GM19240 (cell line): ENCODE measurements around the gene KCNMA1.

ENCODE experiments used
- DNase-seq: peaks from one replicate; pipeline ENCODE4 v3.0.0; 2011; ENCODE audit warnings: low spot score; ENCODE audit not compliant: insufficient read length

KCNMA1 gene

DNA sequence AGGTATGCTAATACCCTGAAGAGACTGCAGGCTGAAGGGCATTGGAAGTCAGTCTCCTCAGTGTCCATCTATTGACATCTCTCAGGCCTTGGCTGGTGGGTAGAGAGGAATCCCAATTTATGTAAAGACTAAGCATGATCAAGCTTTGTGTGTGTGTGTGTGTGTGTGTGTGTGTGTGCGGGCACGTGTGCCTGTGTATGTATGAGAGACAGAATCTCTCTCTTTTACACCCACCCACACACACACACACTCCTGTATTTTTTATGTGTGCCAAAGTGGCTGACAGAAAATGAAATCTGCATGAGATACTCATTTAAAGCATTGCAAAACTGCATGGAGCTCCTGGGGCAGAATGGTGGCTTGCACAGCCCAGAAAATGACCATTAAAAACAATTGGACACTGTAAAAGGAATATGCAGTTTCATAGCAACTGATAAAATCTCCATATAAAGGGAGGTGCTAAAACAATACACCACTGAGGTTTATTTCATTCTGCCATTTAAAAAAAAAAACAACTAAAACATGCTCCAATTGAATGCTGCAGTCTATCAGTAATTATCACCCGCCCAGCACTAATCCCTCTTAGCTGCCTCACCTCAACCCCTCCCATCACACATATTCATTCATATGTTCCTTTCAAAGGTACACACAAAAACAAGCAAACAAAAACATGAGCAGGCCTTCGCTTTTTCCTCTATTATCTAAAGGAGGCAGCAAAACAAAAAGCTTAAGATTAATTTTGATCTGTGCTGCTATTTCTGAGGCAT, 385.0 kb downstream of the KCNMA1 start:
- DNase-seq = no peak

DNA sequence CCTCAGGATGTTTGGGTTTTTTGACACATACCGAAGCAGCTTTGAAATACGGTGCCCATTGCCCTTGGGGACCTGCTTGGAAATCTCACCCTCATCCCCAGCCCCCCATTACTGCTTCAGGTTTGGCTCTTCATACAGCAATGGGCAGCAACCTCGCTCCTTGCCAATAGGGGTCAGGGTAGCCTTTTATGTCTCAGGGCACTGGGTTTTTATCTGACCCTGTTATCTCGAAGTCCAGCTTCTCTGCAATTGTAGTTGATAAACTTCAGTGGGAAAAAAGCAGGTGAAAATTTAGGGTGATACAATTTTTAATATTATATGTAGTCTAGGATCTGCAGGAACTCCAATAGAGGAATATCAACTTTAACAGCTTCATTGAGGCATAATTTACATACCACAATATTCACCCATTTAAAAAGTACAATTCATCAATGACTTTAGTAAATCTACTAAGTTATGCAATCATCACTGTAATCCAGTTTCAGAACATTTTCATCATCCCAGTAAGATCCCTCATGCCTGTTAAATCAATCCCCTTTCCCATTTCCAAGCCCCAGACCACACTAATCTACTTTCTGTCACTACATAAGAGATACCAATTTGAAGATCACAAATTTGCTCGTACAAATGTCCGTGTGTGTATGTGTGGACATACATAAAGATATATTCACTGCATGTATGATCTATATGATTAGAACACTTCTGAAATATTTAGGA, 386.2 kb downstream of the KCNMA1 start:
- no peak for DNase-seq

DNA sequence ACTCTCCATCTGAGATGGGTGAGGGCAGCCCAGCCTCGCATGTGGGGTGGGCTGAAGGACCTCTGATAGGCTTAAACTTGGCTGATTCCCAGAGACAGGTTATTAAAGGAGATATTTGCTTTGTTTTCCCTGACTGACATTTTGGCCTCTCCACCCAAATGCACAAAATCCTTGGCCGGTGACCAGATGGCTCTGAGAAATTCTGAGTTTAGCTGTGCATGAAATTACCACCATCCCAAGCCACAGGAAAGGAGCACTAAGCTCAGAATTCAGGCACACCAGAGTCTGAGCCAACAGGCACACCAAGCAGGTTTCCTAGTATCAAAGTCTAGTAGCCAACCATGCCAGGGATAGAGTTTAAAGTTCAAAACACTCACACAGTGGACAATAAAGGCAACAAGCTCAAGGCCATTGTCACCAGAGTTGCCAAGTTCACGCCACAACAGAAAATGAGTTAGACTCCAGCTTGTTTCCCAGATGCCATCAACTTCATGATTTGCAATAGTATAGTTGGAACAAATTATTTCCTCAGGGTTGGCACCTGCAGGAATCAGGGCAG, 387.6 kb downstream of the KCNMA1 start:
- DNase-seq = no peak

DNA sequence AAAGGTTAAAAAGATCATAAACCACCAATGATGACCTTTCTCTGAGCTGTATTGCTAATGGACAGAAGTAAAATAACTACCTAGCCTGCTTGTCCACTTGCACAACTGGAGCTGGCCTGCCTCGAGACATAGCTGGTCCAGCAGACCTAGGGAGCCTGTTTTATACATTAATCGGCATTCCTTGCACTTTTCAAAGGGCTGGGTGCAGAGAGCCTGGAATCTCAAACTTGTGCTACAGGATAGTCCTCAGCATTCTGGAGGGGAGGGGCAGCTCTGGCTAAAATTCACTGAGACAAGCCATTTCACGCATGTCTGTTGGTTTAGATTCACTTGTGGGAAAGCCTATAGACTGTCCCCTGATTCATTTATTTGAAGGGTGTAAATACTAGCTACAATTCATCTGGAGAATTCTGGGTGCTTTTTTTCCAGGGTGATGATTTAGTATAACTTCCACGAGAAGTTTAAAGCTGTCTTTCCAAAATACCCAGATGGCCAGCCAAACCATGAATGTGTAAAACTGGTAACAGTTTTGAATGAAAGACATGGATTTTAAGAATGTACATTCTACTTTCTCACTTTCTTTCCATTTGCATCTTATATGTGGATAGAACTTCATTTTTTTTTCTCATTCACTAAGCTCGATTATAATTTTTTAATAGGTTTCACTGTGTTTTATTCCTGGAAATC, 389.4 kb downstream of the KCNMA1 start:
- DNase-seq = no peak

DNA sequence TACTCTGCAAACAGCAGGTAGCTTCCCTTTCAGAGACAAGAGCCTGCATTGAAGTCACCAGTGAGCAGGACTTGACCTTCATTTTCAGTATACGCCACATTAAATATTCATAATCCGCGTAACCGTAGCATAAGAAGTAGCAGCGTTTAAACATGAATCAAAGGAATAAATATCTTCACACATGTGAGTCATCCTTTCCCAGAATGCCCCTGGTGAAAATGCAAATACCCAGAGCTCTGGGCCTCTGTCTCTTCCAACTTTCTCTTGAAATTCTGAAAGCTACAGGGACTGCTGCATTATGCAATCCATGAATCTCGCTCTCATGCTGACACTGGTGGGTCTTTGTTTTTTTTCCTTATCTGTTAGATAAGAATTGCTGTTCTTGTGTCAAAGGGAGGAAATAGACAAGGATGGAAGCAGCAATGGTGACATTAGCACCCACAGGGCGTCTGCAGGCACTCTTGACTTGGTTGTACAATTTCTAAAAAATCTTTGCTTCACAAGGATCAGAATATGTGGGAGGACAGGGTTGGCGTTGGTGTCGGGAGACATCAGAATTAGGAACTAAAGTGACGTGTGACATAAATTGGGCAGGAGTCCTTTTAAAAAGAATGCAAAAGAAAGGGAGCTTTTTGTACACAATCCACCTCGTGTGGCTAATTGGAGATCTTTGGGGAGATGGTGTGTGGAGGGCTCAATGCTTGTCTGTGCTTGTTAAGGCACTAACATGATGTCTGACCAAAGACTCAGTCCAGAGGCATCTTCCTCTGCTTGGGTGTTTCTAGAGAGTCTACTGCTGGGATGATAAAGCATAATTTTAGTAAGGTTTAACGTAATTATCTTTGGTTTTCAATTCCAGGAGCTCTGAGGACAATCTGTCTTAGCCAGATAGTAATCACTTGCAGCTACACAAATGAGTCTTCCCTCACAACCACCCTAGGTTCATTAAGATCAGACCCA, 390.3 kb downstream of the KCNMA1 start:
- DNase-seq = no peak

DNA sequence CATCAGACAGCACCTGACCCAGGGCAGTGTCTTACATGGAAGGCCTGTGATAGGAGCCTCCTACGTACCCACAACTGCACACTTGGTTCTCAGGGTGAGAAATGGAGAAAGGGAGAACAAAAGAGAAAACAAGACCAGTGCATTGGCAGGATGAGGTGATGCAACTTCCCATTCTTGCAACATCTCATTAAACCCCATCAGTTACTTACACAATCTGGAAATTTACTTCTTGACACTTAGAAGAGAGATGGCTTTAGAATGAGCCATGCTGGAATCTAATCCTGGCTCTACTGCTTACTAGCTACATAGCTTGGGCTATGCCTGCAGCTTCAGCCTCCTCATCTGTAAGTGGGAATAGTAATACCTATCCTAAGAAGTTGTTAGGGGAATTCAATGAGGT, 391.7 kb downstream of the KCNMA1 start:
- no peak for DNase-seq

DNA sequence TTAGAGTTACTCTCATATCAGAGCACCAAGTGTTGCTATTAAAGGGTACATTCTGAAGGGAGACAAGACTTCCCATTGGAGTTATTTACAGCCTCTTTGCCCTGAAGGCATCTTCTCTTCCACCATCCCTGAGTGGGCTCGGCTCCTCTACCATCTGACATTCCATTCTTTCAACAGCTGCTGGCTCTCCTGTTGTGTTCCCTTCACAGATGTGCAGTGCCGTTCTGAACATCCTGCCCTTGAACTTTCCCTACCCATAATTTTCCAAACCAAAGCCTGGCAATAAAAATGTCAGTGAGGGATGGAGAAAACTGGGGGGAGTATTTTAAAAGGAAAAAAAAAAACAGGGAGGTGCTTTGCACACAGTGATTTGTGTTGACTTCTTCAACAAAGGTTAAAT, 392.9 kb downstream of the KCNMA1 start:
- no peak for DNase-seq

DNA sequence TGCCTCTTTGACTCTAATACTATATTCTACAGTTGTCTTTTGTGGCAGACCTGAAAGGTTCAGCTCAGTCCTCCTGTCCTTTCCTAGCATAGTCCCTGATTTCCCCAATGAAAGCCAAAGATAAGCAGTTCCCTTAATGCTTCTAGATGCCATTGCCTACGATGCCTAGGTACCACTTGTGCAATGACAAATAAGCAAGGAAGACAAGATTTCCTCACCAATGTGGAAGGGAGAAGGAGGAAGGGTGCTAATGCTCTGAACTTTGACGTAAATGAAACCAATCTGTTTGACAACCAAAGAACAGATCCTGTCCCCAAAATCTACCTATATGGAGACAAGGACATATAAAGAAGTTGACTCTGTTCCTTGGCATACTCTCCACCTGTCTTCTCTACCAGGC, 393.3 kb downstream of the KCNMA1 start:
- DNase-seq = no peak

DNA sequence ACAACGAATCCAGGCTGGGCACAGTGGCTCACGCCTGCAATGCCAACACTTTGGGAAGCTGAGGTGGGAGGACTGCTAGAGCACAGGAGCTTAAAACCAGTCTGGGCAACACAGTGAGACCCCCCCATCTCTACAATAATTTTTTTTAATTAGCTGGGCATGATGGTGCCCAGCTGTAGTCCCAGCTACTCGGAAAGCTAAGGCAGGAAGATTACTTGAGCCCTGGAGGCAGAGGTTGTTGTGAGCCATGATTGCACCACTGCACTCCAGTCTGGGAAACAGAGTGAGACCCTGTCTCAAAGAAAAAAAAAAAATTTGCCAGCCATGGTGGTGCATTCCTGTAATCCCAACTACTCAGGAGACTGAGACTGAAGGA, 396.3 kb downstream of the KCNMA1 start:
- no peak for DNase-seq

DNA sequence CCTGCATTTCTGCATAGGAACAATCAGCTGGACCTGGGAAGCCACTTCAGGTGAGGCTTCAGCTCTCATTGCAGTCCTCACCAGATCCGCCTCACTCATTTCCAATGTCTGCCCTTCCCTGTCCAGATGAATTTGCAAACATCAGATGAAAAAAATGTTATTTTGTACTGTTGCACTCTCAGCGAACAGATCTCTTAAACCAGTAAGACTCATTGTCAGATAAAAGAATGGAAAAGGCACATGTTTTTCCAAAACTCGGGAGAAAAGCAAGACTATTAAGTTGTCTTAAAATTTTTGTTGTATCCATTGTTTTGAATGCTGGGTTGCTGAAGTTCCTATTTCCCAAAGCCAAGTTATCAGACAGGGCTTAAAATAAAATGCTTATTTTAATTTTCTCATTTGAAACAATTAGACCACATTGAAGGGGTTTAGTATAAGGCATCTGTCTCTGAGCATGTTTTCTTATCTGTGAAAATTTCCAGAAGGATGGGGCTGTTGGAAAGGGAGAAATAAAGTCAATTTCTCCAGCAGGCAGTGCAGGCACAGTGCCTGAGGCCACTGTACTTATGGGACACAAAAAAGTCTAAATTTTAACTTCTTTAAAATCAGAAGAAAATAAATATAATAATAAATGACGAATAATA, 396.8 kb downstream of the KCNMA1 start:
- DNase-seq = no peak

DNA sequence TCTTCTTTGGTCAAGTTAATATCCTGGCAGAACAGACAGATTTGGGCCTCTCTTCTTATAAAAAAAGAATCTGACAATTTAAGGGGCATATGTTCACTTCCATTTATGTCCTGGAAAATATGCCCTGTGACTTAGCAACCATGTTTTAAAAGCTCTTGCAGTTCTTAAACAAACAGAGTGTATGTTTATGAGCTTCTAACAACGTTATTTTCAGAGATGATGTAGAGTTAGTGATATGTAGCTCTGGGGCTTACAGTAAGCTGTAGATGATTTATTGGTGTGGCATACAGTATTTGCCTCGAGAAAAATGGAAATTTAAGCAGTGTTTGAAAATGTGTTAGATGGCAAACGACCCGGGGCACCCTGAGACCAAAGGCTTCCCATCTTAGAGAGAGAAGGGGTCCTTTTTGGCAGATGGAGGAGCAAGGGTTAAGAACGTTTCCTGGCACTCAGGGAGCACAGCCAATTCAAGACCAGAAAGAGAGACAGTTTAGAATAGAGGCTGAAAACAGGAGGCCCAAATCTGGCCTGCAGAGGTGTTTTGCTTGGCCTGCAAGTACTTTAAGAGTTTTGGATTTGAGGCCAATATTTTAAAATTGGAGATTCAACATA, 397.5 kb downstream of the KCNMA1 start:
- no peak for DNase-seq

DNA sequence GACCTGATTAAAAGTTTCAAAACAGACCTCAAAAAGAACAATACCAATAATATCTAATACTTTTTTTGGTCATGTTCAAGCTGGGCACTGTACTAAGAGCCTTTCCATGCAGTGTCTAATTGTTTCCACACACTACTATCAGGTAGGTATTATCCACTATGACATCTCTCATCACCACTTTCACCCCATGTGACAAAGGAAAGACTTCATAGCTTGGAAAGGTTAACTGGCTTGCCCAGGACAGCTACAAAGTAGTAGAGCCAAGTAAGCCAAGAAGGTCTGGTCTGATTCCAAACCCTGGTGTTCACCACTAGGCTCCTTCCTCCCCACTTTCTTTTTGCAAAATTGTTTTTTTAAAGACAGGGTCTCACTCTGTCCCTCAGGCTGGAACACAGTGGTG, 400.5 kb downstream of the KCNMA1 start:
- DNase-seq = no peak

DNA sequence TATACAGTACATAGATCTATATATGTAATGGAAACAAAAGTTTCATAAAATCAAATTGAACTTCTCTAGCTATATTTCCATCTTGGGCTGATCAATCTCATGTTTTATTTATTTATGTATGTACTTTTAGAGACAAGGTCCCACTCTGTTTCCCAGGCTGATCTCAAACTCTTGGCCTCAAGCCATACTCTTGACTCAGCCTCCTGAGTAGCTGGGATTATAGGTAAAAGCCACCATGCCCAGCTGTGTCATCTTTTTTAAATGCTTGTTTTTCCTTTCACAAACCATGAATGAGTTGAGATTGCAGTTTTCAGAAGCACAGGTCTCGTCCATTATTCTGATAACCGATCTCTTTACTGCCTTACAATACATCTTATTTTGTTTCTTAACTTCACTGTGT, 400.9 kb downstream of the KCNMA1 start:
- no peak for DNase-seq

DNA sequence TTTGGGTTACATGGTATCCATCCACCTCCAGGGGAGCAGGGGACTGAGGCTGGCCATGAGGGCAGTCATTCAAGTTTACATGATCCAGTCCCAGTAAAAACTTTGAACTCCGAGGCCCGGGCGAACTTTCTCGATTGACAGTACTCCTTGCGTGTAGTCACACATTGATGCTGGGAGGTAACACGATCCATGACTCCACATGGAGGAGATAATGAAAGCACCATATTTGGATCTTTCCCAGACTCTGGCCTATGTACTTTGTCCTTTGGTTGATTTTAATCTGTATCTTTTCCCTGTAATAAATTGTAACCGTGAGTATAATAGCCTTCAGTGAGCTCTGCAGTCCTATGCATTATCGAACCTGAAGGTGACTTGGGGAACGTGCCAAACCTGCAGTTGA, 401.6 kb downstream of the KCNMA1 start:
- DNase-seq = no peak

DNA sequence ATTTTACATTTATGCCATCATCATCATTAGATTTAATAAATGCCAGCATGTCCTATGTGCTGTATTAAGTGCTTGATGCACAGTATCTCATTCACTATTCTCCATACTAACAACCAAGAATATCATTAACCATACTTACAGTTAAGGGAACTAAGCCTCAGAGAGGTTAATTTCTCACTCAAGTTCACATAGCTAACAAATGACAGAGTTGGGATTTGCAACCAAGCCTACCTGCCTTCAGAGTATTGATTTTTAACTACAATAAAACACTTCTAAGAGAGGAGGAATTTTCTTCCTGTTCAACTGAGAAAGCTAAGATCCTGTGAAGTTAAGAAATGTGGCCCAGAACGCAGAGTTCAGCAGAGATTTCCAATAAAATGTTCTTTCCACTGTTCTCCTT, 403.0 kb downstream of the KCNMA1 start:
- DNase-seq = no peak

DNA sequence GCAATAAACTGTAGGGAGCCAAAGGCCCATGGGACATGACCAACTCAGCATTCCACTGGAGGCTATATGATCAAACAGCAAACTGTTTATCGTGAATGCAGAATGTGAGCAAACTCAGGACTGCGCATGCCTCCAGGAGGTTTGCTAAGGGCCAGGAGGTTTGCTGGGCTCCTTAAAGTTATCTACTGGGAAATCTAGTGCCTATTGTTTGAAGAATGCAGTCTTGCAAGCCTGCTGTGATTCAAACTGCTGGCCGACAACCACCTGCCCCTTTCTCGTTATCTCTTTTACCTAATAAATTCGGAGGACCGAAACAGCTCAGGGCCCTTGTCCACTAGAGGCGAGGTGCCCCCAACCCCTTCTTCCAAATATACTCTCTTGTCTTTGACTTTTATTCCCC, 404.1 kb downstream of the KCNMA1 start:
- no peak for DNase-seq

DNA sequence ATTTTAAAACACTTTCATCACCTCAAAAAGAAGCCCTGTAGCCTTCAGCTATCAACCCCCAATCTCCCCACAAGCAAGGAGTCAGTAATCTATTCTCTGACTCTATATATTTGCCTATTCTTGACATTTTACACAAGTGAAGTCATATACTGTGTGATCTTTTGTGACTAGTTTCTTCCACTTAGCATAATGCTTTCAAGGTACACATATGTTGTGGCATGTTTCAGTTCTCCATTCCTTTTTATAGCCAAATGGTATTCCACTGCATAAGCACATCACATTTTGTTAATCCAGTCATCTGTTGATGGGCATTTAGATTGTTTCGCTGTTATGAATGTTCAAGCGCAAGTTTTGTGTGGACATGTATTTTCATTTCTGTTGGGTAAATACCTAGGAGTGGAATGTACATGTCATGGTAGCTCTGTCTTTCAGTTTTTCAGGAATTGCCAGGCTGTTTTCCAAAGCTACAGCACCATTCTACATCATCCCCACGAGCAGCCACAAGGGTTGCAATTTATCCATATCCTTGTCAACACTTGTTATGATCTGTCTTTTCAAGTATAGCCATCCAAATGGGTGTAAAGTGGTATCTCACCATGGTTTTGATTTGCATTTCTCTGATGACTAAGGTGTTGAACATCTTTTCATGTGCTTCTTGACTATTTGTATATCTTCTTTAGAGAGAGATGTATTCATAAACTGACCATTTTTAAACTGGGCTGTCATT, 405.6 kb downstream of the KCNMA1 start:
- no peak for DNase-seq

DNA sequence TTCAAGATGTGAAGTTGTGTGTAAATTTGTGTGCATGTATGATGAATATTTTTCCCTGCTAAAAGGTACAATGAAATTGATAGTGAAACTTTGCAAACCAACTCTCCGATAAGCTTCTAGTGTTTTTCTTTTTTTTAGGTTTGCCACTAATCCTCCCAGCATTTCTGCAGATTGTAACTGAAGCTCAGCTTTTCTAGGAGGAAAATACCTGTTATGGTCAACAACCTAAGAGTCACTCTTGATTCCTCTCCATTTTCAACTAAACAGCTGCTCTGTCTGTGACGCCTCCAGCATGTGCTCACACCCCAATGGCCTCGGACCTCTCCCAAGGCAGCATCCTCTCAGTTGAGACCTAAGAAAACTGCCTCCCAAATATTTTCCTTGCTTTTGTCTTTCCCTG, 406.2 kb downstream of the KCNMA1 start:
- DNase-seq = no peak

DNA sequence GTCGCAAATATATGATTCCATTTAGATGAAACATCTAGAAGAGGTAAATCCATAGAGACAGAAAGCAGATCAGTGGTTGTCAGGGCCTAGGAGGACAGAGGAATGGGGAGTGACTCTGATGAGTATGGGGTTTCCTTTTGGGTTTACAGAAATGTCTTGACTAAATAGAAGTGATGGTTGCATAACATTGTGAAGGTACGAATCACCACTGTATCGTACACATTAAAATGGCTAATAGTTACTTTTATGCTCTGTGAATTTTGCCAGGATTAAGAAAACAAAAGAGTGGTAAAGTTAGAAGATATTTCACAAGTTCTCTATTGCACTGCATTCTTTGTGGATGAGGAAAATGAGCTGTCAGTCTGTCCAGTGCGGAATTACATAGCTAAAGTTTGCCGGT, 407.4 kb downstream of the KCNMA1 start:
- DNase-seq = no peak

DNA sequence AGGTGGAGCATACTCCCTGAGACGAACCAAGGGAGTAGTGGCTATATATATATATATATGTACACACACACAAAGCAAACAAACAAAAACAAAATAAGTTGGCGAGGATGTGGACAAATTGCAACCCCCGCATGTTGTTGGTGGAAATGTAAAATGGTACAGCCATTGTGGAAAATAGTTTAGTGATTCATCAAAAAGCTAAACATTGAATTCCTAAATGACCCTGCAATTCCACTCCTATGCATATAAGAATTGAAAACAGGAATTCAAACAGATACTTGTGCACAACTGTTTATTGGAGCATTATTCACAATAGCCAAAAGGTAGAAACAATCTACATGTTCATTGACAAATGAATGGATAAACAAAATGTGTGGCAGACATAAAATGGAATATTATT, 407.9 kb downstream of the KCNMA1 start:
- DNase-seq = no peak
